Ovary (tissue), 10 donors: ENCODE results near the gene AK1. TPM values are rescaled to one million over a fixed set of nuclear protein-coding genes. Genes with fewer than 3 reads are reported as not detected.

Source experiments
- DNase-seq, 5 donors: peaks; one replicate each; pipeline ENCODE4 v3.0.0-alpha.2; 2019 to 2020
- H3K27ac ChIP-seq, 2 donors: fragments of 200-600 bp; one replicate each; pipeline versions ENCODE4 v1.5.1 to v1.8.0; 2019 to 2022
- H3K27me3 ChIP-seq: fragments of 200-600 bp; one replicate; pipeline ENCODE4 v1.8.0; 2022
- H3K36me3 ChIP-seq: fragments of 200-600 bp; sonication (generic); one replicate; pipeline ENCODE4 v1.5.1; 2019
- H3K4me1 ChIP-seq: one replicate; pipeline ENCODE4 v1.8.1; 2013; ENCODE audit warnings: mild to moderate bottlenecking, moderate library complexity; ENCODE audit not compliant: insufficient read depth
- H3K4me3 ChIP-seq: fragments of 200-600 bp; sonication (generic); one replicate; pipeline ENCODE4 v1.5.1; 2017
- H3K9me3 ChIP-seq, 2 donors: fragments of 200-600 bp in 1 of 2; sonication (generic) in 1 of 2; one replicate each; pipeline versions ENCODE4 v1.5.1 to v1.8.1; 2013 to 2019; ENCODE audit warnings: mild to moderate bottlenecking in 1 of 2, moderate library complexity in 1 of 2
- EP300 ChIP-seq: sonication (generic); formaldehyde crosslinking; IDR thresholded peaks from one replicate; pipeline ENCODE4 v1.6.1; 2017; ENCODE audit warnings: antibody characterized with exemption
- POLR2A ChIP-seq: fragments of 450-650 bp; IDR thresholded peaks from one replicate; pipeline ENCODE4 v1.6.1; 2017; ENCODE audit warnings: antibody characterized with exemption, mild to moderate bottlenecking, moderate library complexity
- WGBS, 3 donors: extraction: QIAGEN DNeasy Blood & Tissue Kit in 1 of 3; methylation state at CpG; one replicate each; pipeline versions ENCODE4 v1.1.5 to v1.1.7; 2013 to 2017; 5-methylcytosine and 5-hydroxymethylcytosine counted together
- intact Hi-C, 4 donors: fragments of 100-400 bp; cut with DNase I; formaldehyde crosslinking; loops; one replicate each; pipeline versions ENCODE4 v1.11.0 to v1.15.1; 2022 to 2023
- long read RNA-seq, 3 donors: library from polyadenylated mRNA in 2 of 3; unstranded in 2 of 3; transcript quantifications; one replicate each; pipeline ENCODE4 v2.0.0 and lab custom pipeline, GENCODE V29; 2021 to 2026
- polyA plus RNA-seq, 2 donors: library from polyadenylated mRNA; stranded (reverse); fragments of 200-250 nt in 1 of 2; fragments of 350-450 nt in 1 of 2; fragmentation: Illumina TruSeq in 1 of 2; extraction: RNeasy Lipid Tissue Mini Kit (QIAGEN cat#74804) in 1 of 2; gene quantifications; one replicate each; pipeline ENCODE4 v1.2.3, GENCODE V29; 2013 to 2014
- total RNA-seq, 7 donors: library from RNA; depleted of rRNA in 2 of 7; stranded (reverse); fragments of >200 nt in 2 of 7; fragmentation: NEBNext Ultra II Directional in 3 of 7; extraction: Animal tissue kit (Norgen Biotek cat#: 25700) in 3 of 7; gene quantifications; one replicate each; pipeline versions ENCODE4 v1.1.0 to v1.2.4, GENCODE V29; 2016 to 2023
- TF ChIP-seq, protein P1 (sequence below), 3 donors: fragments of 450-650 bp in 2 of 3; fragments of 200-600 bp in 1 of 3; IDR thresholded peaks; one replicate each; pipeline versions ENCODE4 v1.5.1 to v1.8.0; 2016 to 2022; ENCODE audit warnings: antibody characterized with exemption in 3 of 3, mild to moderate bottlenecking in 1 of 3
- donor health status: DM: no; HTN: no; CAD: no; lungs with moderate emphysema.
- donor health status: DM: no; HTN: no; CAD: no.
- donor health status: Bipolar disorder and iron deficiency.
- donor health status: DM: yes; HTN: yes; CAD: no.
- donor health status: DM: no; HTN: no; CAD: no.
- donor health status: DM: yes; HTN: yes; CAD: no.

AK1 gene, protein sequence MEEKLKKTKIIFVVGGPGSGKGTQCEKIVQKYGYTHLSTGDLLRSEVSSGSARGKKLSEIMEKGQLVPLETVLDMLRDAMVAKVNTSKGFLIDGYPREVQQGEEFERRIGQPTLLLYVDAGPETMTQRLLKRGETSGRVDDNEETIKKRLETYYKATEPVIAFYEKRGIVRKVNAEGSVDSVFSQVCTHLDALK
- total RNA-seq (100 to 1,000 TPM in 6 of 7 donors, 10 to 100 TPM in 1; 30.9 to 174 (median 151) TPM), polyA plus RNA-seq (10 to 100 TPM; 37.7 to 87.4 TPM)
- long read RNA-seq, donor 1, transcript AK1-203 (7 exons, 2,266 nt) = major isoform, 247 of 293 reads
- long read RNA-seq, donor 1, partial matches to known transcripts = 12 of 293 reads
- long read RNA-seq, donor 1, other reads (novel, unspliced or antisense) = 34 of 293 reads
- long read RNA-seq, donor 2, transcript AK1-203 (7 exons, 2,266 nt) = major isoform, 18 of 18 reads
- long read RNA-seq, donor 2, partial matches to known transcripts = 0 of 18 reads
- long read RNA-seq, donor 2, other reads (novel, unspliced or antisense) = 0 of 18 reads
- long read RNA-seq, donor 3, transcript AK1-203 (7 exons, 2,266 nt) = major isoform, 153 of 175 reads
- long read RNA-seq, donor 3, partial matches to known transcripts = 1 of 175 reads
- long read RNA-seq, donor 3, other reads (novel, unspliced or antisense) = 18 of 175 reads

GRCh38 chr9:127877566-127877998 lies at the start of gene AK1:
TSS of gene AK1 (minus strand) at chr9:127877675. CDS start at chr9:127874617, 3,058 bp downstream.
- 0 to 6% (median 3%) methylated on average over 24 to 44 of the region's 44 CpGs for whole genome bisulfite sequencing, 3 donors
- no peaks in the 10 kb centered on the region for H3K36me3 ChIP-seq
- no peaks in the 10 kb centered on the region for H3K27me3 ChIP-seq
- H3K9me3 ChIP-seq = no peaks in the 10 kb centered on the region
- H3K4me1 ChIP-seq = peaks cover 26% of the 10 kb centered on the region
- intact Hi-C loops = no loop called here
- H3K27ac ChIP-seq = peak within 1 kb of the TSS; percentile 39 to 55
- TF ChIP-seq POLR2A = peak; percentile 28
- TF ChIP-seq EP300 = no peak
- TF ChIP-seq, protein P1, sequence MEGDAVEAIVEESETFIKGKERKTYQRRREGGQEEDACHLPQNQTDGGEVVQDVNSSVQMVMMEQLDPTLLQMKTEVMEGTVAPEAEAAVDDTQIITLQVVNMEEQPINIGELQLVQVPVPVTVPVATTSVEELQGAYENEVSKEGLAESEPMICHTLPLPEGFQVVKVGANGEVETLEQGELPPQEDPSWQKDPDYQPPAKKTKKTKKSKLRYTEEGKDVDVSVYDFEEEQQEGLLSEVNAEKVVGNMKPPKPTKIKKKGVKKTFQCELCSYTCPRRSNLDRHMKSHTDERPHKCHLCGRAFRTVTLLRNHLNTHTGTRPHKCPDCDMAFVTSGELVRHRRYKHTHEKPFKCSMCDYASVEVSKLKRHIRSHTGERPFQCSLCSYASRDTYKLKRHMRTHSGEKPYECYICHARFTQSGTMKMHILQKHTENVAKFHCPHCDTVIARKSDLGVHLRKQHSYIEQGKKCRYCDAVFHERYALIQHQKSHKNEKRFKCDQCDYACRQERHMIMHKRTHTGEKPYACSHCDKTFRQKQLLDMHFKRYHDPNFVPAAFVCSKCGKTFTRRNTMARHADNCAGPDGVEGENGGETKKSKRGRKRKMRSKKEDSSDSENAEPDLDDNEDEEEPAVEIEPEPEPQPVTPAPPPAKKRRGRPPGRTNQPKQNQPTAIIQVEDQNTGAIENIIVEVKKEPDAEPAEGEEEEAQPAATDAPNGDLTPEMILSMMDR (IDR thresholded peaks at IDR 0.05) = no peak
- H3K4me3 ChIP-seq = peak within 1 kb of the TSS; percentile 46
- peak; percentile 84 to 88 (median 87) for DNase-seq

DNA sequence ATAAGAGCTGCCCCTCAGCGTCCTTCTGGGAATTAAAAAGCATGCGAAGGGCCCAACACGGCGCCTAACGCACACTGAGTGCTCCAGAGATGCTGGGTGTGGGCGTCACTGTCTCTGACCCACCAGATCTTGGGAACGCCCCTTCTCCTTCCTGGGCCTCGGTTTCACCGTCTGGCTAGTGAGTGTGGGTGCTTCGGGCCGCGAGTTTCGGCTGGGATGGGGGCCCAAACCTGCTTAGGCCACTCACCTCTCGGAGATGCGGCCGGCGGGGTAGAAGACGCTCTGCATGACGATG lies 49.4 kb upstream of the AK1 start:
- Histone ChIP-seq H3K4me1 (peaks cover 6% of the 10 kb centered on the region), H3K36me3 (no peaks in the 10 kb centered on the region), H3K4me3 (no peak overlapping the region), H3K27ac (no peak overlapping the region), H3K27me3 (no peaks in the 10 kb centered on the region), H3K9me3 (no peaks in the 10 kb centered on the region)
- 12 to 22% (median 17%) methylated on average over 19 of the region's 19 CpGs for WGBS, 3 donors
- TF ChIP-seq POLR2A (no peak), EP300 (no peak)
- TF ChIP-seq, protein P1 (IDR thresholded peaks at IDR 0.05) = no peak
- no peak for DNase-seq
- intact Hi-C loops = loop anchor here in 2 of 4 donors (10.0 kb wide), 1 partner anchor 422 kb away; no protein-coding TSS in a partner anchor

DNA sequence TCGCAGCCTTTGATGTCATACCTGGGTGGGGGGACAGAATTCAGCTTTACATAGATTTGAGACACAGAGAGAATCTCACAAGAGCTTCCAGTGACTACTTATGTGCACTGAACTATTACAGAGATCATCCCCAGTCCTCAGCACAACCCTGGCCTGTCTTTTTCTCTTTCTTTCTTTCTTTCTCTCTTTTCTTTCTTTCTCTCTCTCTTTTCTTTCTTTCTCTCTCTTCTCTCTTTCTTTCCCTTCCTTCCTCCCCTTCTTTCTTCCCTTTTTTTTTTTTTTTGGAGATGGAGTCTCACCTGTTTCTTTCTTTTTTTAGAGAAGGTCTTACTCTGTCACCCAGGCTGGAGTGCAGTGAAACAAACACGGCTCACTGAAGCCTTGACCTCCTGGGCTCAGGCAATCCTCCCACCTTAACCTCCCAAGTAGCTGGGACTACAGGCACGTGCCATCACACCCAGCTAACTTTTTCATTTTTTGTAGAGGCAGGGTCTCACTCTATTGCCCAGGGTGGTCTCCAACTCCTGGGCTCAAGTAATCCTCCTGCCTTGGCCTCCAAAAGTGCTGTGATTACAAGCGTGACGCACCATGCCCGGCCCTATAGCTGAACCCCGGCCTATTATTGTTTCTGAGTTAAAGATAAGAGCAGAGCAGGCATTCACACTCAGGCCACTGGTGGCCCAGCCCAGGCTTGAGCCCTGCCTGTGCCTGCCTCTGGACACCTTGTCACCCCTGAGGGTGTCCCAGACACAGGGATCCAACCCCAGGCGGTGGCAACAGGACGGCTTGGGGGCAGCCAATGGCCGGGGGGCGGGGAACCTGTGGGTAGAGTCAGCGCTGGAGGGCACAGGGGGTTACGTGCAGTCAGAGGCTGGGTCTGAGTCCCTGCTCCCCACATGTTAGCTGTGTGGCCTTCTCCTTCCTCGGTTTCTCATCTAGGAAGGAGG lies 48.8 kb upstream of the AK1 start:
- H3K27me3 ChIP-seq = no peaks in the 10 kb centered on the region
- peaks cover 5% of the 10 kb centered on the region for H3K4me1 ChIP-seq
- DNase-seq = no peak
- TF ChIP-seq, protein P1 (IDR thresholded peaks at IDR 0.05) = no peak
- WGBS, 3 donors = 75 to 79% (median 75%) methylated on average over 13 to 14 of the region's 14 CpGs
- intact Hi-C loops = loop anchor here in 2 of 4 donors (10.0 kb wide), 1 partner anchor 421 kb away; no protein-coding TSS in a partner anchor
- no peaks in the 10 kb centered on the region for H3K9me3 ChIP-seq
- H3K36me3 ChIP-seq = no peaks in the 10 kb centered on the region
- no peak overlapping the region for H3K4me3 ChIP-seq
- H3K27ac ChIP-seq = no peak overlapping the region
